PC-3 (cell line): ENCODE results near the gene MASP2. TPM values are rescaled to one million over a fixed set of nuclear protein-coding genes. Genes with fewer than 3 reads are reported as not detected.

Experiments
- ATAC-seq: fragments of 200-7000 bp; cut with Tn5 transposase; 2 replicates; pipeline ENCODE4 v1.9.1; 2020; ENCODE audit warnings: mild to moderate bottlenecking, moderate library complexity
- BruUV-seq: library from RNA; stranded (reverse); fragments of 400-500 nt; replicated peaks from 2 replicates; lab custom pipeline; 2021; lab: Mats Ljungman, UMichigan
- CTCF ChIA-PET: fragments of 300-600 bp; sonication (Branson Sonifier 250); formaldehyde crosslinking; loops from one replicate; lab custom pipeline; 2022; ENCODE audit warnings: antibody characterized with exemption; lab: Charles Lee
- POLR2A ChIA-PET: fragments of 300-600 bp; sonication (Branson Sonifier 250); formaldehyde crosslinking; loops from one replicate; lab custom pipeline; 2022; ENCODE audit warnings: antibody characterized with exemption; ENCODE audit not compliant: unreplicated experiment; lab: Charles Lee
- DNase-seq: peaks from one replicate; pipeline ENCODE4 v3.0.0-alpha.2; 2015
- H2AFZ ChIP-seq: fragments of 300-600 bp; sonication (generic); 2 replicates; pipeline ENCODE4 v1.6.0; 2016; ENCODE audit warnings: antibody characterized with exemption, low read length
- H3F3A ChIP-seq: fragments of 300-600 bp; sonication (generic); one replicate; pipeline ENCODE4 v1.6.0; 2017; ENCODE audit warnings: antibody characterized with exemption, low read length, control low read depth, mild to moderate bottlenecking; ENCODE audit not compliant: unreplicated experiment
- H3K27ac ChIP-seq: fragments of 300-600 bp; sonication (generic); 2 replicates; pipeline ENCODE4 v1.5.1; 2016; ENCODE audit warnings: mild to moderate bottlenecking, low read length
- H3K27me3 ChIP-seq: fragments of 300-600 bp; sonication (generic); 2 replicates; pipeline ENCODE4 v1.6.1; 2016; ENCODE audit warnings: low read length, mixed read lengths
- H3K36me3 ChIP-seq: fragments of 300-600 bp; sonication (generic); 2 replicates; pipeline ENCODE4 v1.6.1; 2016; ENCODE audit warnings: low read depth, mixed run types, low read length, mixed read lengths
- H3K4me1 ChIP-seq: fragments of 300-600 bp; sonication (generic); 2 replicates; pipeline ENCODE4 v1.5.1; 2016; ENCODE audit warnings: low read length; ENCODE audit not compliant: insufficient read depth
- H3K4me2 ChIP-seq: fragments of 300-600 bp; sonication (generic); 2 replicates; pipeline ENCODE4 v1.6.0; 2016; ENCODE audit warnings: low read length
- H3K4me3 ChIP-seq: fragments of 300-600 bp; sonication (generic); 2 replicates; pipeline ENCODE4 v1.5.1; 2016; ENCODE audit warnings: mild to moderate bottlenecking, low read length, mixed read lengths
- H3K79me2 ChIP-seq: fragments of 300-600 bp; sonication (generic); 2 replicates; pipeline ENCODE4 v1.6.1; 2017; ENCODE audit warnings: low read length, mixed read lengths
- H3K9ac ChIP-seq: fragments of 300-600 bp; sonication (generic); 2 replicates; pipeline ENCODE4 v1.6.0; 2016; ENCODE audit warnings: mild to moderate bottlenecking, low read length
- H3K9me2 ChIP-seq: fragments of 300-600 bp; sonication (generic); replicated peaks from 2 replicates; pipeline ENCODE4 v1.6.1; 2016; ENCODE audit warnings: mixed run types, low read length, mixed read lengths
- H3K9me3 ChIP-seq: fragments of 300-600 bp; sonication (generic); 2 replicates; pipeline ENCODE4 v1.6.1; 2016; ENCODE audit warnings: low read length, mixed read lengths
- H4K20me1 ChIP-seq: fragments of 300-600 bp; sonication (generic); 2 replicates; pipeline ENCODE4 v1.6.1; 2016; ENCODE audit warnings: low read length, mixed read lengths
- CTCF ChIP-seq: fragments of 300-600 bp; sonication (generic); conservative IDR thresholded peaks from 2 replicates; pipeline ENCODE4 v1.5.1; 2017; ENCODE audit warnings: antibody characterized with exemption, low read depth, mild to moderate bottlenecking, low read length
- EZH2 ChIP-seq: fragments of 300-600 bp; sonication (generic); IDR thresholded peaks from one replicate; pipeline ENCODE4 v1.6.1; 2017; ENCODE audit warnings: antibody characterized with exemption, mild to moderate bottlenecking, low read length; ENCODE audit not compliant: unreplicated experiment
- EZH2phosphoT487 ChIP-seq: fragments of 300-600 bp; sonication (generic); IDR thresholded peaks from 2 replicates; pipeline ENCODE4 v1.6.1; 2018; ENCODE audit warnings: mild to moderate bottlenecking, antibody characterized with exemption, low read length, borderline replicate concordance
- intact Hi-C: fragments of 100-400 bp; cut with micrococcal nuclease; formaldehyde crosslinking; loops from 2 replicates; pipeline ENCODE4 v1.9.0; 2023
- total RNA-seq: library from RNA; depleted of rRNA; stranded (reverse); fragments of >200 nt; gene quantifications from 2 replicates; pipeline ENCODE4 v1.2.3, GENCODE V29; 2014

The MASP2 gene
- total RNA-seq, 1 experiment from 2014 or later: 0.26 TPM

GRCh38 chr1:11025618-11026017 is 21.4 kb downstream of the MASP2 start:
- Histone ChIP-seq H3K27me3 (no peaks in the 10 kb centered on the region), H3K9me3 (no peaks in the 10 kb centered on the region), H3K9me2 (no peaks in the 10 kb centered on the region), H3K36me3 (peaks cover 48% of the 10 kb centered on the region), H3K9ac (no peak overlapping the region), H3K4me1 (no peaks in the 10 kb centered on the region), H3K27ac (no peak overlapping the region), H3F3A (peaks cover 8% of the 10 kb centered on the region), H3K4me3 (no peak overlapping the region), H4K20me1 (peaks cover 19% of the 10 kb centered on the region; the same call in 1 of the 2 replicates), H3K4me2 (no peak overlapping the region), H3K79me2 (no peaks in the 10 kb centered on the region), H2AFZ (no peak overlapping the region)
- BruUV-seq: no TSS peak
- CTCF ChIA-PET: no interaction called here
- POLR2A ChIA-PET: no interaction called here
- intact Hi-C loops: no loop called here
- DNase-seq: no peak
- no peak for TF ChIP-seq EZH2
- TF ChIP-seq EZH2phosphoT487: no peak
- no peak for TF ChIP-seq CTCF
- no peak for ATAC-seq

- H3F3A ChIP-seq: peaks cover 8% of the 10 kb centered on the region
- H3K27me3 ChIP-seq: no peaks in the 10 kb centered on the region
- no peaks in the 10 kb centered on the region for H3K9me3 ChIP-seq
- no peak for DNase-seq
- H3K9me2 ChIP-seq: no peaks in the 10 kb centered on the region
- H4K20me1 ChIP-seq: peaks cover 24% of the 10 kb centered on the region; the same call in 1 of the 2 replicates
- ATAC-seq: no peak
- H3K4me3 ChIP-seq: no peak overlapping the region
- BruUV-seq: no TSS peak
- intact Hi-C loops: no loop called here
- CTCF ChIA-PET: no interaction called here
- H3K79me2 ChIP-seq: no peaks in the 10 kb centered on the region
- peaks cover 54% of the 10 kb centered on the region for H3K36me3 ChIP-seq
- H2AFZ ChIP-seq: no peak overlapping the region
- no peak overlapping the region for H3K4me2 ChIP-seq
- no peak overlapping the region for H3K9ac ChIP-seq
- TF ChIP-seq EZH2 (no peak), CTCF (no peak), EZH2phosphoT487 (no peak)
- no peak overlapping the region for H3K27ac ChIP-seq
- no peaks in the 10 kb centered on the region for H3K4me1 ChIP-seq
- POLR2A ChIA-PET: no interaction called here
These were observed 22.2 kb downstream of the MASP2 start for GRCh38 chr1:11024874-11025203.

GRCh38 chr1:11024154-11024873 is 22.7 kb downstream of the MASP2 start:
- no peak for TF ChIP-seq CTCF
- no peak for TF ChIP-seq EZH2
- TF ChIP-seq EZH2phosphoT487: no peak
- Histone ChIP-seq H3K9me2 (no peaks in the 10 kb centered on the region), H2AFZ (no peak overlapping the region), H3K9me3 (no peaks in the 10 kb centered on the region), H3K9ac (no peak overlapping the region), H3K79me2 (no peaks in the 10 kb centered on the region), H3K4me1 (no peaks in the 10 kb centered on the region), H3K4me2 (no peak overlapping the region), H3F3A (peaks cover 8% of the 10 kb centered on the region), H3K27me3 (no peaks in the 10 kb centered on the region), H3K27ac (no peak overlapping the region), H3K36me3 (peaks cover 57% of the 10 kb centered on the region), H4K20me1 (peaks cover 25% of the 10 kb centered on the region; the same call in 1 of the 2 replicates), H3K4me3 (no peak overlapping the region)
- ChIA-PET POLR2A (no interaction called here), CTCF (no interaction called here)
- ATAC-seq: no peak
- intact Hi-C loops: no loop called here
- DNase-seq: no peak
- no TSS peak for BruUV-seq
